K562 (cell line): ENCODE data around the gene HPD. TPM values are rescaled to one million over a fixed set of nuclear protein-coding genes. Genes with fewer than 3 reads are reported as not detected.

Experiments used
- HMGN3 ChIP-seq: IDR thresholded peaks from 2 replicates; pipeline ENCODE4 v1.6.1; 2011; ENCODE audit warnings: borderline replicate concordance, low read depth, mild to moderate bottlenecking, mixed read lengths, low read length; ENCODE audit not compliant: insufficient read length; ENCODE audit errors: extremely low read depth
- ILF3 ChIP-seq: fragments of 450-650 bp; IDR thresholded peaks from 2 replicates; pipeline ENCODE4 v1.6.1; 2018; ENCODE audit warnings: antibody characterized with exemption, mild to moderate bottlenecking, moderate library complexity, borderline replicate concordance
- MAFG ChIP-seq: fragments of 450-650 bp; conservative IDR thresholded peaks from 2 replicates; pipeline ENCODE4 v1.6.1; 2016; ENCODE audit warnings: missing genetic modification characterization, missing compliant biosample characterization
- NR1H2 ChIP-seq: sonication (generic); formaldehyde crosslinking; IDR thresholded peaks from 2 replicates; pipeline ENCODE4 v1.4.0; 2020; ENCODE audit warnings: mild to moderate bottlenecking, missing genetic modification reagents
- POLR2G ChIP-seq: fragments of 200-400 bp; formaldehyde crosslinking; IDR thresholded peaks from 2 replicates; pipeline ENCODE4 v1.6.1; 2017; ENCODE audit warnings: low read depth, mild to moderate bottlenecking, antibody characterized with exemption, low read length, moderate library complexity
- SMARCA4 ChIP-seq: fragments of 450-650 bp; IDR thresholded peaks from 2 replicates; pipeline ENCODE4 v1.6.1; 2016
- SNRNP70 ChIP-seq: fragments of 200-400 bp; formaldehyde crosslinking; optimal IDR thresholded peaks from 2 replicates; pipeline ENCODE3; 2017; ENCODE audit warnings: low read depth, low read length
- polyA plus RNA-seq, 8 experiments: library from polyadenylated mRNA; depleted of rRNA in 4 of 8; stranded (reverse) in 5 of 8; unstranded in 3 of 8; fragments of >200 nt; fragmentation: Nextera tagmentation in 2 of 8; fragmentation: Illumina TruSeq in 1 of 8; extraction: Ambion mirVana in 2 of 8; extraction: Trizol in 1 of 8; gene quantifications; 2 replicates each; pipeline versions ENCODE4 v1.2.1 to v1.2.3, GENCODE V29; 2011 to 2014; ENCODE audit warnings: inconsistent platforms in 1 of 8, missing spikeins in 1 of 8
- total RNA-seq, 7 experiments: library from RNA; depleted of rRNA in 6 of 7; stranded (reverse); fragments of >200 nt in 6 of 7; fragmentation: Illumina TruSeq in 2 of 7; extraction: Trizol in 2 of 7; gene quantifications; 2 replicates each; pipeline versions ENCODE4 v1.2.1 to v1.2.3, GENCODE V29; 2011 to 2021; ENCODE audit warnings: low replicate concordance in 1 of 7
- TF ChIP-seq, protein P1 (sequence below): fragments of 200-600 bp; sonication (generic); IDR thresholded peaks from one replicate; pipeline ENCODE4 v1.6.1; 2012; ENCODE audit warnings: mild to moderate bottlenecking, low read depth, low read length, inconsistent platforms
- TF ChIP-seq, protein P2 (sequence below): sonication (generic); formaldehyde crosslinking; IDR thresholded peaks from 2 replicates; pipeline ENCODE4 v1.8.0; 2022; ENCODE audit warnings: mild to moderate bottlenecking, missing genetic modification reagents
- TF ChIP-seq, protein P3 (sequence below): fragments of 250-450 bp; sonication (Bioruptor Pico); IDR thresholded peaks from 2 replicates; pipeline ENCODE4 v1.4.0; 2020; ENCODE audit warnings: mild to moderate bottlenecking, moderate library complexity, borderline replicate concordance

Gene HPD
- total and polyA plus RNA-seq, 9 of the 15 experiments (the other 6 are each of a cell fraction or from before 2014, with no cell fraction given), result 0.06 to 0.29 (median 0.07) TPM; not detected in 4

DNA sequence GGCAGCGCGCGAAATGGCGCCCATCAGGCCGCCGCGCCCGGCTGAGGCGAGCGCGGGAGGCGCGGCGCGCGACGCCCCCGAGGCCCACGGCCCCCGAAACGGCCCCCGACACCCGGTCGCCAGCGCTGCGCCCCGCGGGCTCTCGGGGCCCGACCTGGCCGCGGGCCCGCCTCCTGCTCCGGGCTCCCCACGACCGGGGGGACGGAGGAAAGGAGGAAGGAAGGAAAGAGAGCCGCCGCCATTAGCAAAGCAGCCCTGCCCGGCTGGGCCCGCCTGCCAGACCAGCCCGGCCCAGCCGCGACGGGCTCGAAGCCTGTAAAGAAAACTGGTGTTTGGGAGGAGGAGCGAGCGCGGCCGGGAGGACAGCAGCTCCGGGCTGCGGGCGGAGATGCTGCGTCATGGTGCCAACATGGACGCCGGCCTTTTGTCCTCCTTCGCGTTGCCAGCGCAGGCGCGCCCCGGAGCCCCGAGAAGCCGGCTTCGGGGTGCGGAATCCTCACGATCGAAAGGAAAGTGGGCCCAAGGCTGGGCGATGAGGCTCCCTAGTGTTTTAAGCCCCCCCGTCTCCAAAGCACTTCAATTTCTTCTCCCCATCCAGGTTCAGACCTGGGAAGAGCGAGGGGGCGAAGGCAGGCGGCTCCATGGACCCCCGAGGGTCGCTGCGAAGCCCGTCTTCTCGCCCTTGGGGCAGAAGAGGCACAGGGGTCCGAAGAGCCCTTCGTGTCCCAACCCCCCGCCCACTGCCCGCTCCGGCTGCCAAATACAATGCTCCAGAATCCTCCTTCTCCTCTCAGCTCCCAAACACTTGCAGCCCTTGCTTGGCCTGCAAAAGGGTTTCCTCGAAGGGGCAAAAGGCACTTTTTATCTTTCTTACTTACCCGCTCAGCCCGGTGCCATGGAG, 57.7 kb downstream of the HPD start (continued):
- TF ChIP-seq POLR2G (peak; percentile 88), NR1H2 (CRISPR knock-in tag) (no peak), MAFG (peak; percentile 89), ILF3 (no peak), HMGN3 (no peak), SNRNP70 (no peak), SMARCA4 (0 out of 2 replicates have a peak, but pooled peaks have one; percentile 18)
- TF ChIP-seq, protein P1, sequence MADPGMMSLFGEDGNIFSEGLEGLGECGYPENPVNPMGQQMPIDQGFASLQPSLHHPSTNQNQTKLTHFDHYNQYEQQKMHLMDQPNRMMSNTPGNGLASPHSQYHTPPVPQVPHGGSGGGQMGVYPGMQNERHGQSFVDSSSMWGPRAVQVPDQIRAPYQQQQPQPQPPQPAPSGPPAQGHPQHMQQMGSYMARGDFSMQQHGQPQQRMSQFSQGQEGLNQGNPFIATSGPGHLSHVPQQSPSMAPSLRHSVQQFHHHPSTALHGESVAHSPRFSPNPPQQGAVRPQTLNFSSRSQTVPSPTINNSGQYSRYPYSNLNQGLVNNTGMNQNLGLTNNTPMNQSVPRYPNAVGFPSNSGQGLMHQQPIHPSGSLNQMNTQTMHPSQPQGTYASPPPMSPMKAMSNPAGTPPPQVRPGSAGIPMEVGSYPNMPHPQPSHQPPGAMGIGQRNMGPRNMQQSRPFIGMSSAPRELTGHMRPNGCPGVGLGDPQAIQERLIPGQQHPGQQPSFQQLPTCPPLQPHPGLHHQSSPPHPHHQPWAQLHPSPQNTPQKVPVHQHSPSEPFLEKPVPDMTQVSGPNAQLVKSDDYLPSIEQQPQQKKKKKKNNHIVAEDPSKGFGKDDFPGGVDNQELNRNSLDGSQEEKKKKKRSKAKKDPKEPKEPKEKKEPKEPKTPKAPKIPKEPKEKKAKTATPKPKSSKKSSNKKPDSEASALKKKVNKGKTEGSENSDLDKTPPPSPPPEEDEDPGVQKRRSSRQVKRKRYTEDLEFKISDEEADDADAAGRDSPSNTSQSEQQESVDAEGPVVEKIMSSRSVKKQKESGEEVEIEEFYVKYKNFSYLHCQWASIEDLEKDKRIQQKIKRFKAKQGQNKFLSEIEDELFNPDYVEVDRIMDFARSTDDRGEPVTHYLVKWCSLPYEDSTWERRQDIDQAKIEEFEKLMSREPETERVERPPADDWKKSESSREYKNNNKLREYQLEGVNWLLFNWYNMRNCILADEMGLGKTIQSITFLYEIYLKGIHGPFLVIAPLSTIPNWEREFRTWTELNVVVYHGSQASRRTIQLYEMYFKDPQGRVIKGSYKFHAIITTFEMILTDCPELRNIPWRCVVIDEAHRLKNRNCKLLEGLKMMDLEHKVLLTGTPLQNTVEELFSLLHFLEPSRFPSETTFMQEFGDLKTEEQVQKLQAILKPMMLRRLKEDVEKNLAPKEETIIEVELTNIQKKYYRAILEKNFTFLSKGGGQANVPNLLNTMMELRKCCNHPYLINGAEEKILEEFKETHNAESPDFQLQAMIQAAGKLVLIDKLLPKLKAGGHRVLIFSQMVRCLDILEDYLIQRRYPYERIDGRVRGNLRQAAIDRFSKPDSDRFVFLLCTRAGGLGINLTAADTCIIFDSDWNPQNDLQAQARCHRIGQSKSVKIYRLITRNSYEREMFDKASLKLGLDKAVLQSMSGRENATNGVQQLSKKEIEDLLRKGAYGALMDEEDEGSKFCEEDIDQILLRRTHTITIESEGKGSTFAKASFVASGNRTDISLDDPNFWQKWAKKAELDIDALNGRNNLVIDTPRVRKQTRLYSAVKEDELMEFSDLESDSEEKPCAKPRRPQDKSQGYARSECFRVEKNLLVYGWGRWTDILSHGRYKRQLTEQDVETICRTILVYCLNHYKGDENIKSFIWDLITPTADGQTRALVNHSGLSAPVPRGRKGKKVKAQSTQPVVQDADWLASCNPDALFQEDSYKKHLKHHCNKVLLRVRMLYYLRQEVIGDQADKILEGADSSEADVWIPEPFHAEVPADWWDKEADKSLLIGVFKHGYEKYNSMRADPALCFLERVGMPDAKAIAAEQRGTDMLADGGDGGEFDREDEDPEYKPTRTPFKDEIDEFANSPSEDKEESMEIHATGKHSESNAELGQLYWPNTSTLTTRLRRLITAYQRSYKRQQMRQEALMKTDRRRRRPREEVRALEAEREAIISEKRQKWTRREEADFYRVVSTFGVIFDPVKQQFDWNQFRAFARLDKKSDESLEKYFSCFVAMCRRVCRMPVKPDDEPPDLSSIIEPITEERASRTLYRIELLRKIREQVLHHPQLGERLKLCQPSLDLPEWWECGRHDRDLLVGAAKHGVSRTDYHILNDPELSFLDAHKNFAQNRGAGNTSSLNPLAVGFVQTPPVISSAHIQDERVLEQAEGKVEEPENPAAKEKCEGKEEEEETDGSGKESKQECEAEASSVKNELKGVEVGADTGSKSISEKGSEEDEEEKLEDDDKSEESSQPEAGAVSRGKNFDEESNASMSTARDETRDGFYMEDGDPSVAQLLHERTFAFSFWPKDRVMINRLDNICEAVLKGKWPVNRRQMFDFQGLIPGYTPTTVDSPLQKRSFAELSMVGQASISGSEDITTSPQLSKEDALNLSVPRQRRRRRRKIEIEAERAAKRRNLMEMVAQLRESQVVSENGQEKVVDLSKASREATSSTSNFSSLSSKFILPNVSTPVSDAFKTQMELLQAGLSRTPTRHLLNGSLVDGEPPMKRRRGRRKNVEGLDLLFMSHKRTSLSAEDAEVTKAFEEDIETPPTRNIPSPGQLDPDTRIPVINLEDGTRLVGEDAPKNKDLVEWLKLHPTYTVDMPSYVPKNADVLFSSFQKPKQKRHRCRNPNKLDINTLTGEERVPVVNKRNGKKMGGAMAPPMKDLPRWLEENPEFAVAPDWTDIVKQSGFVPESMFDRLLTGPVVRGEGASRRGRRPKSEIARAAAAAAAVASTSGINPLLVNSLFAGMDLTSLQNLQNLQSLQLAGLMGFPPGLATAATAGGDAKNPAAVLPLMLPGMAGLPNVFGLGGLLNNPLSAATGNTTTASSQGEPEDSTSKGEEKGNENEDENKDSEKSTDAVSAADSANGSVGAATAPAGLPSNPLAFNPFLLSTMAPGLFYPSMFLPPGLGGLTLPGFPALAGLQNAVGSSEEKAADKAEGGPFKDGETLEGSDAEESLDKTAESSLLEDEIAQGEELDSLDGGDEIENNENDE, result no peak
- TF ChIP-seq, protein P2, sequence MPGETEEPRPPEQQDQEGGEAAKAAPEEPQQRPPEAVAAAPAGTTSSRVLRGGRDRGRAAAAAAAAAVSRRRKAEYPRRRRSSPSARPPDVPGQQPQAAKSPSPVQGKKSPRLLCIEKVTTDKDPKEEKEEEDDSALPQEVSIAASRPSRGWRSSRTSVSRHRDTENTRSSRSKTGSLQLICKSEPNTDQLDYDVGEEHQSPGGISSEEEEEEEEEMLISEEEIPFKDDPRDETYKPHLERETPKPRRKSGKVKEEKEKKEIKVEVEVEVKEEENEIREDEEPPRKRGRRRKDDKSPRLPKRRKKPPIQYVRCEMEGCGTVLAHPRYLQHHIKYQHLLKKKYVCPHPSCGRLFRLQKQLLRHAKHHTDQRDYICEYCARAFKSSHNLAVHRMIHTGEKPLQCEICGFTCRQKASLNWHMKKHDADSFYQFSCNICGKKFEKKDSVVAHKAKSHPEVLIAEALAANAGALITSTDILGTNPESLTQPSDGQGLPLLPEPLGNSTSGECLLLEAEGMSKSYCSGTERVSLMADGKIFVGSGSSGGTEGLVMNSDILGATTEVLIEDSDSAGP (CRISPR knock-in tag), result no peak
- TF ChIP-seq, protein P3, sequence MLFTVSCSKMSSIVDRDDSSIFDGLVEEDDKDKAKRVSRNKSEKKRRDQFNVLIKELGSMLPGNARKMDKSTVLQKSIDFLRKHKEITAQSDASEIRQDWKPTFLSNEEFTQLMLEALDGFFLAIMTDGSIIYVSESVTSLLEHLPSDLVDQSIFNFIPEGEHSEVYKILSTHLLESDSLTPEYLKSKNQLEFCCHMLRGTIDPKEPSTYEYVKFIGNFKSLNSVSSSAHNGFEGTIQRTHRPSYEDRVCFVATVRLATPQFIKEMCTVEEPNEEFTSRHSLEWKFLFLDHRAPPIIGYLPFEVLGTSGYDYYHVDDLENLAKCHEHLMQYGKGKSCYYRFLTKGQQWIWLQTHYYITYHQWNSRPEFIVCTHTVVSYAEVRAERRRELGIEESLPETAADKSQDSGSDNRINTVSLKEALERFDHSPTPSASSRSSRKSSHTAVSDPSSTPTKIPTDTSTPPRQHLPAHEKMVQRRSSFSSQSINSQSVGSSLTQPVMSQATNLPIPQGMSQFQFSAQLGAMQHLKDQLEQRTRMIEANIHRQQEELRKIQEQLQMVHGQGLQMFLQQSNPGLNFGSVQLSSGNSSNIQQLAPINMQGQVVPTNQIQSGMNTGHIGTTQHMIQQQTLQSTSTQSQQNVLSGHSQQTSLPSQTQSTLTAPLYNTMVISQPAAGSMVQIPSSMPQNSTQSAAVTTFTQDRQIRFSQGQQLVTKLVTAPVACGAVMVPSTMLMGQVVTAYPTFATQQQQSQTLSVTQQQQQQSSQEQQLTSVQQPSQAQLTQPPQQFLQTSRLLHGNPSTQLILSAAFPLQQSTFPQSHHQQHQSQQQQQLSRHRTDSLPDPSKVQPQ (CRISPR knock-in tag), result no peak
